ENCODE measurements around the gene GCH1.
"Not testable (repeated sequence)": the region's sequence is repeated elsewhere in the genome, so short reads cannot be mapped to it uniquely, and the experiment has no call there.

The GCH1 gene

GRCh38 chr14:54877015-54877702 lies 25.5 kb downstream of the GCH1 start:
- Histone ChIP-seq H3K4me3 (replicated peaks; ENCODE audit: low read depth, low read length) (no peak overlapping the region), H3K36me3 (ENCODE audit: control insufficient read depth, insufficient read depth, low read length) (no peaks in the 10 kb centered on the region), H3K27me3 (replicated peaks; ENCODE audit: control insufficient read depth, insufficient read depth, low read length) (no peaks in the 10 kb centered on the region)
- no peak for TF ChIP-seq CTCF (IDR thresholded peaks at IDR 0.05; ENCODE audit: insufficient read depth, low read length, poor library complexity, severe bottlenecking)
- DNase-seq (ENCODE audit: extremely low read depth, insufficient read length) = no peak

GRCh38 chr14:54875648-54876047 lies 27.0 kb downstream of the GCH1 start:
- DNase-seq (ENCODE audit: extremely low read depth, insufficient read length); H3K4me3 ChIP-seq (replicated peaks; ENCODE audit: low read depth, low read length); H3K27me3 ChIP-seq (replicated peaks; ENCODE audit: control insufficient read depth, insufficient read depth, low read length); H3K36me3 ChIP-seq (ENCODE audit: control insufficient read depth, insufficient read depth, low read length): not testable (repeated sequence)

- H3K27me3 ChIP-seq (replicated peaks; ENCODE audit: control insufficient read depth, insufficient read depth, low read length); DNase-seq (ENCODE audit: extremely low read depth, insufficient read length); H3K4me3 ChIP-seq (replicated peaks; ENCODE audit: low read depth, low read length); H3K36me3 ChIP-seq (ENCODE audit: control insufficient read depth, insufficient read depth, low read length): not testable (repeated sequence)
Observed at GRCh38 chr14:54870154-54871090, 32.2 kb downstream of the GCH1 start.

GRCh38 chr14:54867011-54867410 lies 35.6 kb downstream of the GCH1 start:
- no peak for DNase-seq (ENCODE audit: extremely low read depth, insufficient read length)
- no peaks in the 10 kb centered on the region for H3K27me3 ChIP-seq (replicated peaks; ENCODE audit: control insufficient read depth, insufficient read depth, low read length)
- H3K4me3 ChIP-seq (replicated peaks; ENCODE audit: low read depth, low read length) = no peak overlapping the region
- no peaks in the 10 kb centered on the region for H3K36me3 ChIP-seq (ENCODE audit: control insufficient read depth, insufficient read depth, low read length)
- no peak for TF ChIP-seq CTCF (IDR thresholded peaks at IDR 0.05; ENCODE audit: insufficient read depth, low read length, poor library complexity, severe bottlenecking)

GRCh38 chr14:54866588-54866987 lies 36.0 kb downstream of the GCH1 start:
- H3K4me3 ChIP-seq (replicated peaks; ENCODE audit: low read depth, low read length) = no peak overlapping the region
- no peaks in the 10 kb centered on the region for H3K36me3 ChIP-seq (ENCODE audit: control insufficient read depth, insufficient read depth, low read length)
- TF ChIP-seq CTCF (IDR thresholded peaks at IDR 0.05; ENCODE audit: insufficient read depth, low read length, poor library complexity, severe bottlenecking) = no peak
- no peaks in the 10 kb centered on the region for H3K27me3 ChIP-seq (replicated peaks; ENCODE audit: control insufficient read depth, insufficient read depth, low read length)
- no peak for DNase-seq (ENCODE audit: extremely low read depth, insufficient read length)

GRCh38 chr14:54864526-54864925 lies 38.1 kb downstream of the GCH1 start:
- TF ChIP-seq CTCF (IDR thresholded peaks at IDR 0.05; ENCODE audit: insufficient read depth, low read length, poor library complexity, severe bottlenecking) = no peak
- H3K27me3 ChIP-seq (replicated peaks; ENCODE audit: control insufficient read depth, insufficient read depth, low read length) = no peaks in the 10 kb centered on the region
- DNase-seq (ENCODE audit: extremely low read depth, insufficient read length) = no peak
- no peaks in the 10 kb centered on the region for H3K36me3 ChIP-seq (ENCODE audit: control insufficient read depth, insufficient read depth, low read length)
- no peak overlapping the region for H3K4me3 ChIP-seq (replicated peaks; ENCODE audit: low read depth, low read length)

Data from GM06990 (cell line).